Karpas-422 (cell line): ENCODE measurements around the gene TSPO. TPM values are rescaled to one million over a fixed set of nuclear protein-coding genes. Genes with fewer than 3 reads are reported as not detected.
"Not testable (repeated sequence)": the region's sequence is repeated elsewhere in the genome, so short reads cannot be mapped to it uniquely, and the experiment has no call there.

ENCODE experiments used
- DNase-seq: peaks from one replicate; pipeline ENCODE4 v3.0.0-alpha.2; 2015
- H2AFZ ChIP-seq: fragments of 200-600 bp; sonication (generic); 2 replicates; pipeline ENCODE4 v1.6.1; 2014; ENCODE audit warnings: antibody characterized with exemption, low read length, mixed read lengths
- H3K27ac ChIP-seq: fragments of 200-600 bp; sonication (generic); 2 replicates; pipeline ENCODE4 v1.5.1; 2014; ENCODE audit warnings: mild to moderate bottlenecking, low read length, moderate library complexity
- H3K27me3 ChIP-seq: fragments of 200-600 bp; sonication (generic); 2 replicates; pipeline ENCODE4 v1.6.1; 2014; ENCODE audit warnings: low read length, mixed read lengths
- H3K36me3 ChIP-seq: fragments of 200-600 bp; sonication (generic); 2 replicates; pipeline ENCODE4 v1.6.1; 2014; ENCODE audit warnings: low read length, mixed read lengths; ENCODE audit not compliant: insufficient read depth
- H3K4me1 ChIP-seq: fragments of 200-600 bp; sonication (generic); 2 replicates; pipeline ENCODE4 v1.6.1; 2014; ENCODE audit warnings: mild to moderate bottlenecking, low read length, mixed read lengths
- H3K4me2 ChIP-seq: fragments of 200-600 bp; sonication (generic); 2 replicates; pipeline ENCODE4 v1.6.1; 2014; ENCODE audit warnings: low read length, low read depth, mild to moderate bottlenecking; ENCODE audit not compliant: poor library complexity, severe bottlenecking
- H3K4me3 ChIP-seq: fragments of 200-600 bp; sonication (generic); 2 replicates; pipeline ENCODE4 v1.5.1; 2014; ENCODE audit warnings: mild to moderate bottlenecking, antibody characterized with exemption, low read length, mixed read lengths
- H3K79me2 ChIP-seq: fragments of 200-600 bp; sonication (generic); 2 replicates; pipeline ENCODE4 v1.6.1; 2014; ENCODE audit warnings: mild to moderate bottlenecking, low read length, mixed read lengths
- H3K9ac ChIP-seq: fragments of 200-600 bp; sonication (generic); 2 replicates; pipeline ENCODE4 v1.6.0; 2014; ENCODE audit warnings: low read length
- H3K9me2 ChIP-seq: fragments of 200-600 bp; sonication (generic), shearing (Covaris generic); replicated peaks from 2 replicates; pipeline ENCODE4 v1.6.0; 2014; ENCODE audit warnings: mild to moderate bottlenecking, low read length, moderate library complexity; ENCODE audit not compliant: insufficient read depth
- H3K9me3 ChIP-seq: fragments of 300-700, 200-600 bp; sonication (generic); 2 replicates; pipeline ENCODE4 v1.6.1; 2014; ENCODE audit warnings: low read length, mixed read lengths
- H4K20me1 ChIP-seq: fragments of 200-600 bp; sonication (generic); 2 replicates; pipeline ENCODE4 v1.6.1; 2014; ENCODE audit warnings: mild to moderate bottlenecking, antibody characterized with exemption, low read length, low read depth; ENCODE audit not compliant: insufficient read depth
- total RNA-seq: library from RNA; depleted of rRNA; stranded (reverse); fragments of >200 nt; shearing (Covaris generic); gene quantifications from 2 replicates; pipeline ENCODE4 v1.2.3, GENCODE V29; 2014; ENCODE audit warnings: low replicate concordance; rRNA removed

The TSPO gene
- total RNA-seq = 0.54 and 3.8 TPM in 2 replicates

- no peaks in the 10 kb centered on the region for H3K9me2 ChIP-seq
- peaks cover 3% of the 10 kb centered on the region for H3K4me1 ChIP-seq
- H3K9ac ChIP-seq = no peak within 1 kb of the TSS
- no peak for DNase-seq
- no peaks in the 10 kb centered on the region for H3K27me3 ChIP-seq
- H3K4me2 ChIP-seq = no peak within 1 kb of the TSS
- no peaks in the 10 kb centered on the region for H4K20me1 ChIP-seq
- H3K4me3 ChIP-seq = no peak within 1 kb of the TSS
- no peaks in the 10 kb centered on the region for H3K9me3 ChIP-seq
- no peaks in the 10 kb centered on the region for H3K36me3 ChIP-seq
- H2AFZ ChIP-seq = no peak within 1 kb of the TSS
- H3K27ac ChIP-seq = no peak within 1 kb of the TSS
- no peaks in the 10 kb centered on the region for H3K79me2 ChIP-seq
Measured at GRCh38 chr22:43151251-43152002, at the start of gene TSPO. TSPO (plus strand) TSS chr22:43151559; CDS start chr22:43159239, 7,680 bp downstream.

- H3K36me3 ChIP-seq, H3K4me2 ChIP-seq, H3K9ac ChIP-seq, H3K9me3 ChIP-seq, H2AFZ ChIP-seq, H3K27ac ChIP-seq, DNase-seq, H4K20me1 ChIP-seq, H3K4me3 ChIP-seq, H3K27me3 ChIP-seq, H3K79me2 ChIP-seq, H3K9me2 ChIP-seq, H3K4me1 ChIP-seq: not testable (repeated sequence)
Measured at GRCh38 chr22:43104056-43104625, 47.2 kb upstream of the TSPO start.

- not testable (repeated sequence) for H3K36me3 ChIP-seq, H3K27me3 ChIP-seq, H3K9ac ChIP-seq, H3K9me3 ChIP-seq, H3K9me2 ChIP-seq, H3K27ac ChIP-seq, H3K79me2 ChIP-seq, H3K4me3 ChIP-seq, DNase-seq, H4K20me1 ChIP-seq, H3K4me2 ChIP-seq, H3K4me1 ChIP-seq, H2AFZ ChIP-seq
Measured at GRCh38 chr22:43104950-43105349, 46.4 kb upstream of the TSPO start.

GRCh38 chr22:43106302-43106701 is 45.1 kb upstream of the TSPO start:
- no peak overlapping the region for H3K9ac ChIP-seq
- H2AFZ ChIP-seq = no peak overlapping the region
- H3K4me1 ChIP-seq = peaks cover 10% of the 10 kb centered on the region
- no peaks in the 10 kb centered on the region for H3K9me2 ChIP-seq
- H3K27ac ChIP-seq = no peak overlapping the region
- no peaks in the 10 kb centered on the region for H3K79me2 ChIP-seq
- no peaks in the 10 kb centered on the region for H4K20me1 ChIP-seq
- no peak overlapping the region for H3K4me3 ChIP-seq
- no peaks in the 10 kb centered on the region for H3K27me3 ChIP-seq
- no peaks in the 10 kb centered on the region for H3K36me3 ChIP-seq
- H3K9me3 ChIP-seq = no peaks in the 10 kb centered on the region
- no peak for DNase-seq
- no peak overlapping the region for H3K4me2 ChIP-seq

- no peak overlapping the region for H3K4me3 ChIP-seq
- no peaks in the 10 kb centered on the region for H3K9me2 ChIP-seq
- H3K4me2 ChIP-seq = no peak overlapping the region
- H3K27ac ChIP-seq = no peak overlapping the region
- no peaks in the 10 kb centered on the region for H3K79me2 ChIP-seq
- H3K9ac ChIP-seq = no peak overlapping the region
- H3K9me3 ChIP-seq = no peaks in the 10 kb centered on the region
- H3K36me3 ChIP-seq = no peaks in the 10 kb centered on the region
- DNase-seq = no peak
- H4K20me1 ChIP-seq = no peaks in the 10 kb centered on the region
- H2AFZ ChIP-seq = no peak overlapping the region
- peaks cover 16% of the 10 kb centered on the region for H3K4me1 ChIP-seq
- no peaks in the 10 kb centered on the region for H3K27me3 ChIP-seq
Measured at GRCh38 chr22:43109511-43109910, 41.8 kb upstream of the TSPO start.

GRCh38 chr22:43109921-43110443 is 41.4 kb upstream of the TSPO start:
- Histone ChIP-seq H3K9me2 (no peaks in the 10 kb centered on the region), H3K79me2 (no peaks in the 10 kb centered on the region), H3K9ac (no peak overlapping the region), H3K27me3 (no peaks in the 10 kb centered on the region), H3K4me2 (peak overlapping the region; percentile 59), H3K4me3 (no peak overlapping the region), H3K4me1 (peaks cover 16% of the 10 kb centered on the region), H2AFZ (no peak overlapping the region), H3K27ac (no peak overlapping the region), H3K9me3 (no peaks in the 10 kb centered on the region), H4K20me1 (no peaks in the 10 kb centered on the region), H3K36me3 (no peaks in the 10 kb centered on the region)
- DNase-seq = no peak

- DNase-seq = peak; percentile 50
- peak within 1 kb of the TSS; percentile 49; the same call in 1 of the 2 replicates for H3K4me3 ChIP-seq
- no peaks in the 10 kb centered on the region for H3K36me3 ChIP-seq
- H2AFZ ChIP-seq = 0 out of 2 replicates have a peak within 1 kb of the TSS, but pooled peaks have one; percentile 31
- H3K27ac ChIP-seq = no peak within 1 kb of the TSS
- no peaks in the 10 kb centered on the region for H3K79me2 ChIP-seq
- peak within 1 kb of the TSS; percentile 59 for H3K4me2 ChIP-seq
- no peaks in the 10 kb centered on the region for H3K27me3 ChIP-seq
- no peaks in the 10 kb centered on the region for H3K9me2 ChIP-seq
- H3K9me3 ChIP-seq = no peaks in the 10 kb centered on the region
- peak within 1 kb of the TSS; percentile 29; the same call in 1 of the 2 replicates for H3K9ac ChIP-seq
- no peaks in the 10 kb centered on the region for H4K20me1 ChIP-seq
- peaks cover 16% of the 10 kb centered on the region for H3K4me1 ChIP-seq
Measured at GRCh38 chr22:43110444-43110926, 40.9 kb upstream of the TSPO start, which contains the start of gene BIK. BIK (plus strand) TSS chr22:43110750; CDS start chr22:43124023, 13,273 bp downstream.

GRCh38 chr22:43110927-43111623 is 40.3 kb upstream of the TSPO start:
- Histone ChIP-seq H3K4me2 (peak overlapping the region; percentile 59), H3K9me2 (no peaks in the 10 kb centered on the region), H3K27me3 (no peaks in the 10 kb centered on the region), H2AFZ (0 out of 2 replicates have a peak overlapping the region, but pooled peaks have one; percentile 31), H3K4me3 (peak overlapping the region; percentile 49; the same call in 1 of the 2 replicates), H4K20me1 (no peaks in the 10 kb centered on the region), H3K4me1 (peaks cover 20% of the 10 kb centered on the region), H3K36me3 (no peaks in the 10 kb centered on the region), H3K9me3 (no peaks in the 10 kb centered on the region), H3K79me2 (no peaks in the 10 kb centered on the region), H3K27ac (no peak overlapping the region), H3K9ac (peak overlapping the region; percentile 29; the same call in 1 of the 2 replicates)
- DNase-seq = no peak
